NCI-H748 (cell line): Measurements from ENCODE around the gene DIP2A.

Experiments
- DNase-seq: peaks from one replicate; lab custom pipeline; 2025; ENCODE audit not compliant: unreplicated experiment; lab: John Stamatoyannopoulos, UW

Gene DIP2A, protein sequence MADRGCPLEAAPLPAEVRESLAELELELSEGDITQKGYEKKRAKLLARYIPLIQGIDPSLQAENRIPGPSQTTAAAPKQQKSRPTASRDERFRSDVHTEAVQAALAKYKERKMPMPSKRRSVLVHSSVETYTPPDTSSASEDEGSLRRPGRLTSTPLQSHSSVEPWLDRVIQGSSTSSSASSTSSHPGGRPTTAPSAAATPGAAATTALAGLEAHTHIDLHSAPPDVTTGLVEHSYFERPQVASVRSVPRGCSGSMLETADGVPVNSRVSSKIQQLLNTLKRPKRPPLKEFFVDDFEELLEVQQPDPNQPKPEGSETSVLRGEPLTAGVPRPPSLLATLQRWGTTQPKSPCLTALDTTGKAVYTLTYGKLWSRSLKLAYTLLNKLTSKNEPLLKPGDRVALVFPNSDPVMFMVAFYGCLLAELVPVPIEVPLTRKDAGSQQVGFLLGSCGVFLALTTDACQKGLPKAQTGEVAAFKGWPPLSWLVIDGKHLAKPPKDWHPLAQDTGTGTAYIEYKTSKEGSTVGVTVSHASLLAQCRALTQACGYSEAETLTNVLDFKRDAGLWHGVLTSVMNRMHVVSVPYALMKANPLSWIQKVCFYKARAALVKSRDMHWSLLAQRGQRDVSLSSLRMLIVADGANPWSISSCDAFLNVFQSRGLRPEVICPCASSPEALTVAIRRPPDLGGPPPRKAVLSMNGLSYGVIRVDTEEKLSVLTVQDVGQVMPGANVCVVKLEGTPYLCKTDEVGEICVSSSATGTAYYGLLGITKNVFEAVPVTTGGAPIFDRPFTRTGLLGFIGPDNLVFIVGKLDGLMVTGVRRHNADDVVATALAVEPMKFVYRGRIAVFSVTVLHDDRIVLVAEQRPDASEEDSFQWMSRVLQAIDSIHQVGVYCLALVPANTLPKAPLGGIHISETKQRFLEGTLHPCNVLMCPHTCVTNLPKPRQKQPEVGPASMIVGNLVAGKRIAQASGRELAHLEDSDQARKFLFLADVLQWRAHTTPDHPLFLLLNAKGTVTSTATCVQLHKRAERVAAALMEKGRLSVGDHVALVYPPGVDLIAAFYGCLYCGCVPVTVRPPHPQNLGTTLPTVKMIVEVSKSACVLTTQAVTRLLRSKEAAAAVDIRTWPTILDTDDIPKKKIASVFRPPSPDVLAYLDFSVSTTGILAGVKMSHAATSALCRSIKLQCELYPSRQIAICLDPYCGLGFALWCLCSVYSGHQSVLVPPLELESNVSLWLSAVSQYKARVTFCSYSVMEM (N-terminal part only)

DNA sequence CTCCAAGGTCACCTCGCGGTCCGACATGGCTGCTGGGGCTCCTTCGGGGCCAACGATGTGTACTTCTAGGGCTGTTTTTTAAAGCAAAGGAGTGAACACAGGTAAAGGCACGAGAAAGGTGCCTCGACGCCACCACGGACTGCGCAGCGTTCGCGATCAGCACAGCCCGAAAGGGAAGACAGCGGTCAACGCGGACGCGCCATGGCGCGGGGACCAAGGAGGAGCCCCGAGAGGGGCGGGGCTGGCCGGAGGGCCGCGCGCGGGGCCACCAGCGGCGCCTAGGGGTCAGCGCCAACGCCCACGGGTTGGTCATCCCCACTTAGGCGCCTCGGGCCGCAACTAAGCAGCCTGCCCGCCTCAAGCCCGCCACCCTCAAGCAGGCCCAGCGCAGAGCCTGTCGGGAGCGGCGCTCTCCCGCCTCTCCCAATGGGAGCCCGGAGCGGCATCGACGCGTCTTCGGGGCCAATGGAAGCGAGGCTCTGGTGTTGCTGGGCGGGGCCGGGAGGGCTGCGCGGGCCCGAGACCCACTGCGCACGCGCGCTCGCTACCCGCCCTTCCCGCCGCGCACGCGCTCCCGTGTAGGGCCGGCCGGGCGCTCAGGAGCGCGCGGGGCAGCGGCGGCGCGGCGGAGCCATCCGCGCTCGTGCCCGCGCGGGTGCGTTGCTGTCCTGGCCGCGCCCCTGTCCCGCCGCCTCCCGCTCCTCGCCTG lies at the start of gene DIP2A:
DIP2A (plus strand) TSS at position 577 of the 709 bp plus-strand sequence. CDS start 241 bp downstream, outside the sequence.
- DNase-seq = peak; percentile 97

DNA sequence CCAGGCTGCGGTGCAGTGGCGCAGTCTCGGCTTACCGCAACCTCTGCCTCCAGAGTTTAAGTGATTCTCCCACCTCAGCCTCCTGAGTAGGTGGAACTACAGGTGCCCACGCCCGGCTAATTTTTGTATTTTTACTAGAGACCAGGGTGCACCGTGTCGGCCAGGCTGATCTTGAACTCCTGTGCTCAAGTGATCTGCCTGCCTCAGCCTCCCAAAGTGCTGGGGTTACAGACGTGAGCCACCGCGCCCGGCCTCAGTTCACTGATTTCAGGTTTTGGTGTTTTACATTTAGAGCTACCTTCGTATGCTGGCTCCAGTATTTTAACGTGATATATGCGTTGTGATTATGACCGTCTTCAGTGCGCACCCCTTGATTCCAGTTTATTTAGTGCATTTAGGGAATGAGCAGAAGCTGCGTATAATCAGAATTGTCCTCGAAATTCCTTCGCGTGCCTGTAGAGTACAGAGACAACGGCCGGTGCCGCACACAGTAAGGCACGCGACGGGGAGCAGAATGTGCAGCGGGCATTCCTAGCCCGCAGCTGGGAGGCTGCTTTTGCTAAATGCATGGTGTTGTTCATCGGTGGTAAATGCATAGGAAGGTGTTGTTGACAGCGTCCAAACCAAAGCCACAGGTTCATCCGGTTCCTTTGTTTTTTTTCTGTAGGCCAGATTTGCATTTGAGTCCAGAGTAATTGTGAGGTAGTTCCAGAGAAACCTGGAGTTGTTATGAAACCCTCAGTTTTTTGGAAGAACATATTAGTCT lies 48.9 kb upstream of the DIP2A start:
- DNase-seq = no peak

DNA sequence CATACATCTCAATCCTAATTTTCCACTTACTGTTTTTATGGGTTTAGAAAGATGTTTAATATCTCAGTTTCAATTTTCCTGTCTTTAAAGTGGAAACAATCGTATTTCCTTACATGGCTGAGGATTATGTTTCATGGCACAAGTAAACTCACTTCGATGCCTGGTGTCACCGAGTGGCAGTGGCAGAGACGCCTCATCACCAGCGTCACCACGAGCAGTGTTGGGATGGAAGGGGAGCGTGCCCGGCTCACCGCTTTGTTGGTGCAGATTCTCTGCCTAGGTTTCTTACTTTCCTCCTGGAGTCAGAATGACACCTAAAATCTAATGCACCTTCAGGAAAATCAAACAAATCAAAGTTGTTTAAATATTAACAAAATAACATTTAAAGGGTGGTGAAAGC lies 48.2 kb upstream of the DIP2A start:
- DNase-seq = no peak

DNA sequence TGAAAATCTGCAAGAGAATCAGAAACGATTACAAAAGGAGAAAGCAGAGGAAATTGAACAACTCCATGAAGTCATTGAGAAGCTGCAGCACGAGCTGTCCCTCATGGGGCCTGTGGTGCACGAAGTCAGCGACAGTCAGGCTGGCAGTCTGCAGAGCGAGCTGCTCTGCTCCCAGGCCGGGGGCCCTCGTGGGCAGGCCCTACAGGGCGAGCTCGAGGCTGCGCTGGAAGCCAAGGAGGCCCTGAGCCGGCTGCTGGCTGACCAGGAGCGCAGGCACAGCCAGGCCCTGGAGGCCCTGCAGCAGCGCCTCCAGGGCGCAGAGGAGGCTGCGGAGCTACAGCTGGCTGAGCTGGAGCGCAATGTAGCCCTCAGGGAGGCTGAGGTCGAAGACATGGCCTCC lies 47.5 kb upstream of the DIP2A start:
- DNase-seq = no peak

DNA sequence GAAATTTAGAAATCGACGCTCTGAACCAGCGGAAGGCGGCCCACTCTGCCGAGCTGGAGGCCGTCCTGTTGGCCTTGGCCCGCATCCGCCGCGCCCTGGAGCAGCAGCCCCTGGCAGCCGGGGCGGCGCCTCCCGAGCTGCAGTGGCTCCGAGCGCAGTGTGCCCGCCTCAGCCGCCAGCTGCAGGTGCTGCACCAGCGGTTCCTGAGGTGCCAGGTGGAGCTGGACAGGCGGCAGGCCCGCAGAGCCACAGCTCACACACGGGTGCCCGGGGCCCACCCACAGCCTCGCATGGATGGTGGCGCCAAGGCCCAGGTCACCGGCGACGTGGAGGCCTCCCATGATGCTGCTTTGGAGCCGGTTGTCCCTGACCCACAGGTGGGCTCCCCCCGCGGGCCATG lies 47.0 kb upstream of the DIP2A start:
- no peak for DNase-seq

DNA sequence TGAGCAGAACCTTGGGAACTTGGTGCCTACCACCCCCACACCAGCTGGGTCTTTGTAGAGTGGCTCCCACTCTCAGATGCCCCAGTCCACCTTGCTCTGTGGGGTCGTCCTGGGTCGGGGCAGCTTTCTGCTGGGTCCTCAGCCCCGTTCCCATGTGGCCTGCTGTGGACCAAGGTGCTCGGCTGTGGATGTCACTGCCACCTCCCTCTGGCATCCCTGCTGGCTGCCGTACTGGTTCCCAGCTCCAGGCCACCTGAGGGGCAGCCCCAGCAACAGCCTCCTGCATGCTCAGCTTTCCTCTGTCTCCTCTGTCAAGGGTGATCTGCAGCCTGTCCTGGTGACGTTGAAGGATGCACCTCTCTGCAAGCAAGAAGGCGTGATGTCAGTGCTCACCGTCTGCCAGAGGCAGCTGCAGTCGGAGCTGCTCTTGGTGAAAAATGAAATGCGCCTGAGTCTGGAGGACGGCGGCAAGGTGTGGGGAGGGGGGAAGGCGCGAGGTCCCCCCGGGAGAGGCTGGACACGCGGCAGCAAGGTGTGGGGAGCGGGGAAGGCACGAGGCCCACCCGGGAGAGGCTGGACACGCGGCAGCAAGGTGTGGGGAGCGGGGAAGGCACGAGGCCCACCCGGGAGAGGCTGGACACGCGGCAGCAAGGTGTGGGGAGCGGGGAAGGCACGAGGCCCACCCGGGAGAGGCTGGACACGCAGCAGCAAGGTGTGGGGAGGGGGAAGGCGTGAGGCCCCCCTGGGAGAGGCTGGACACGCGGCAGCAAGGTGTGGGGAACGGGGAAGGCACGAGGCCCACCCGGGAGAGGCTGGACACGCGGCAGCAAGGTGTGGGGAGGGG lies 45.9 kb upstream of the DIP2A start:
- no peak for DNase-seq

DNA sequence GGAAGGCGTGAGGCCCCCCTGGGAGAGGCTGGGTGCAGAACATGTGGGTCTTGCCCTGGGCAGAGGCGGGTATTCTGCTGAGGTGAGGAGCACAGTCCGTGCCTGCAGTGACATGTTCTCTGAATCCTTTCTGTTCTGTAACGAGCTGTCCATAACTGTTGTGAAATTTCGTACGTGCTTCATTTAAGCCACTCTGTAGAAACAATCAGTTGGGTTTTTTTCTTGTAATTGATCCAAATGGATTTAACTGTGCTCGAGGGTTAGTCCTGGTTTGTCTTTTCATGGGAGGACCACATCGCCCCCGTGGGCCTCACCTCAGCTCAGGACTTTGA lies 45.4 kb upstream of the DIP2A start:
- DNase-seq = no peak

DNA sequence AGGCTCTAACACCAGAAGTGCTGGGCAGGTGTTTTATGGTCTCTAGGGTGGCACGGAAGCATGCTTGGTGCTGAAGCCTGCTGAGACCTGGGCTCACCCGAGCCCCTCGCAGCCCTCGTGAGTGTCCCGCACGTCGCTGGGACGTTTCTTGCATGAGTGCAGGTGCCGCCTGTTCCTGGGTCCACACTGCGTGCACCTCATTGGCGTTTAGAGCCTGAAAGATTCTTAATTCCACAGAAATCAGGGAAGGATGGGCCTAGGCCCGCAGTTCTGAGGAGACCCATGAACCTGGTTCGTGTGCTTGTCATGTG lies 43.8 kb upstream of the DIP2A start:
- no peak for DNase-seq

DNA sequence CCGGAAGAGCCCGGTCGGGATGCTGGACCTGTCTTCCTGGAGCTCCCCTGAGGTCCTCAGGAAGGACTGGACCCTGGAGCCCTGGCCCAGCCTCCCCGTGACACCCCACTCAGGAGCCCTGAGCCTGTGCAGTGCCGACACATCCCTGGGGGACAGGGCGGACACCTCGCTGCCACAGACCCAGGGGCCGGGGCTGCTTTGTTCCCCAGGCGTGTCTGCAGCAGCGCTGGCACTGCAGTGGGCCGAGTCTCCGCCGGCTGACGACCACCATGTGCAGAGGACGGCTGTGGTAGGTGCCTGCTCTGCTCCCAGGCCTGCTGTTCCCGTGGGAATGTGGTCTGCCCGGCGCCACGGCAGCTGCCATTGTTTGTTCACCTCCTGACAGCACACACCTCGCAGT lies 42.1 kb upstream of the DIP2A start:
- no peak for DNase-seq

DNA sequence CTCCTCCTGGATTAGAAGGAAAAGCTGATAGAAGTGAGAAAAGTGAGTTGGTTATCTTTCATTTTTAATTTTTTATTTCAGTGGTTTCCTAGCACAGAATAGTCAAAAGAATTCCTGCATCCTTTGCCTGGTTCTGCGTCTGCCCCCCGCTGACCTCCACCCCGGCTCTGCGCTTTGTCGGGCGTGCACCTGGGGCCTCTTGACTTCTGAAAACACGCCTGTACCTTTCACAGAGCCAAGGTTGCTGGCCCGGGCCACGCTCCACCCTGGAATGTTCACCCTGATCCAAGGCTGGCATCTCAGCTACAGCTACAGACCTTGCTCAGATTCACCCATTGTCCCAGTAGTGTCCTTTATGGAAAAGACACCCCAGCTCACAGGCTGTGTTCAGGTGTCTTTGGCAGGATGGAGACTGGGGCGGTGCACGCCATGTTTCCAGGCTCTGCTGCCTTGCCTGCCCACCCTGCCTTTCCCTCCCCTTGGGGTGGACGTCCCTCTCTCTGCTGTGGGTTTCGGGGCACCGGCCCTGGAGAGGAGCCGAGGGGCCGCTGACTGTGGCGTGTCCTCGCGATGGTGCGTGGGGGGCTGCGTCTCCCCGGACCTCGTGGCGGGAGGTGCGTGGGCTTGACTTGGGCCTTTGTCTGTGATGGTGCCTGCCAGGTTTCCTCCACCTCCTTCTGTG lies 40.3 kb upstream of the DIP2A start:
- no peak for DNase-seq

DNA sequence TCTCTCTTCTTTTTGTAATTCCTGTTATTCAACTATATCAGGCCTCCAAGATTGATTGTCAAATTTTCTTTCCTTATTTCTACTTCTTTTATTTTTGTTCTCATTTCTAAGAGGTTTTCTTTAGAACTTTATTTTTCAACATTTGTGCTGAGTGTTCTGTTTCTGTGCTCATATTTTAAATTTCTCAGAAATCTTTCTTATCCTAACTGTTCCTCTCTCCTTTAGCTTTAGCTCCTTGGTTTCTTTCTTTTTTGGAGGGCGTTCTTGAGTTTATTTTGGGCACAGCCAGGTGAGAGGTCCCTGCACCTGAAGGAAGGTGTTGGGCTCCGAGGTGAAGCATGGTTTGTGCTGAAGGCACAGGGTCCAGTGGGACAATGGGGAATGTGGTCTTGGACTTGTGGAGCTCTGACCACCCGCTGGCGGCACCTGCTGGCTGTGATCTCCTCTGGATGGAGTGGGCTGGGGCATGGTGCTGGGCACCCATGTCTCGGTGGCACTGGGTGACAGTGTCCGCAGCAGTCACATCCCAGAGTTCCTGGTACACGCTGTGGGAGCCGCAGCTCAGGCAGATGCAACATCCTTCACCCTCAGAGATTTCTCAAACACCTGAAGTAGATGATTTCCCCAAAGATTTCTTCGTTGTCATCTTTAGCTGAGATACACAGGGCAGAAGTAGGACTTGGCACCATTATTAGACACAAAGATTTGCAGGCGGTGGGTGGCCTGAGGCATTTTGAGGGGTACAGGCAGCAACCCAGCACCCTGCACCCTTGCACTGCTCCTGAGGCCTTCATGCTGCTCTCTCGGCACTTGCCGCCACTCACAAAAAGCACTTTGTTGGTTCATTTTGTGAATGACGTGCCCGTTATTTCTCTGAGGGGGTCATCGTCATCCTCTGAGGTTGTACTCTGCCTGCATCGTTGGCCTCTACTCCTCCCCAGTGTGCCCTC lies 38.2 kb upstream of the DIP2A start:
- DNase-seq = no peak

DNA sequence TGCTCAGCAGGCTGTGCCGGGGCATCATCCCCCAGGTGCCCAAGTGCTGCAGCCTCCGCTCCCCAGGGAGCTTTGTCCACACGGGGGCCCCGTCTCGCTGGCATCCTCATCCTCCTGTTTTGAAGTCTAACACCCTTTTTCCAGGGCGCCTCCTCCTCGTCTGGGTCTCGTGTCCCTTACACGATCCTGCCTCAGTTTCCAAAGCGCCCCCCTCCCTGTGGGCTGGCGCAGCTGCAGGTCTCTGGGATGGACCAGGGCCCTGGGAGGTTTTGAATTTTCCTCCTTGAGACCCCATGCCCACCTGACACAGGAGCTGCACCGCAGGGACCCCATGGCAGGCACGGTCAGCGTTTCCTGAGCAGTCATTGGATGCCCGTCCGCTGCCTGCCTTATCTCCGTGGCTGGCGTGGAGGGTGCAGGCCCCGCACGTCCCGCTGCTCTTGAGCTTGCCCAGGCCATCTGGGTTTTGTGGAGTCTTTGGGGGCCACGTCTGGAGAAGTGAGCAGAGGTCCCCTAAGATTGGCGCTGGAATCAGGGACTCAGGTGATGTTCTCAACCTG lies 37.4 kb upstream of the DIP2A start:
- DNase-seq = no peak

DNA sequence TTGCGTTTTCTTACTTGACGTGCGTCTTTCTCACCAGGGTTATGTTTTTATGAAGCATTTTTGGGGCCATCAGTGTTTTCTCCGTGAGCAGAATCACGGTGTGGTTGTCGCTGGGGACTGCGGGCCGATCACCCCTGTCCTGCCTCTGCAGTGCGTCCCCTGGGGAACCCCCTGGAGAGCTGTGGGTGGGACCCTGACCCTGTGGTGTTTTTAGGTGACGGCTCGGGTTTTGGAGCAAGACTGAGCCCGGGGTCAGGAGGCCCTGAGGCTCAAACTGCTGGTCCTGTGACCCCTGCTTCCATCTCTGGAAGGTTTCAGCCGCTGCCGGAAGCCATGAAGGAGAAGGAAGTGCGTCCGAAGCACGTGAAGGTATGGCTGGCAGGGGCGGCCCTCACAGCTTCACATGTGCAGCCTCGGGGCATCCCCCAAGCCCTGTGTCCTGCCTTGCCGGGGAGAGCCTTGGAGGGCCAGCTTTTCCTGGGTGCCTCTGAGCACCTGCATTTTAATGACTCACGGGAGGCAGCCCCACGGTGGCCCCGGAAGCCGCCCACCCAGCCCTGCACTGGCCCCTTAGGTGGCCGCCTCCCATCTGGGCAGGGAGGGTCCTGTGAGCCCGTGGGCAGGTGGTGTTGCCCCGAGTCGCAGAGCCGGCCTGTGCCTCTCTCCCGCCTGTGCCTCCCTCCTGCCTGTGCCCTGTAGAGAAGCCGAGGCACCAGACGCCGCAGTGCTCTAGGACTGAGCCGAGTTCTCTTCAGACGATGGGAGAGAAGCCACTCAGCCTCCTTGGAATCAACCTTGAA lies 36.7 kb upstream of the DIP2A start:
- no peak for DNase-seq

DNA sequence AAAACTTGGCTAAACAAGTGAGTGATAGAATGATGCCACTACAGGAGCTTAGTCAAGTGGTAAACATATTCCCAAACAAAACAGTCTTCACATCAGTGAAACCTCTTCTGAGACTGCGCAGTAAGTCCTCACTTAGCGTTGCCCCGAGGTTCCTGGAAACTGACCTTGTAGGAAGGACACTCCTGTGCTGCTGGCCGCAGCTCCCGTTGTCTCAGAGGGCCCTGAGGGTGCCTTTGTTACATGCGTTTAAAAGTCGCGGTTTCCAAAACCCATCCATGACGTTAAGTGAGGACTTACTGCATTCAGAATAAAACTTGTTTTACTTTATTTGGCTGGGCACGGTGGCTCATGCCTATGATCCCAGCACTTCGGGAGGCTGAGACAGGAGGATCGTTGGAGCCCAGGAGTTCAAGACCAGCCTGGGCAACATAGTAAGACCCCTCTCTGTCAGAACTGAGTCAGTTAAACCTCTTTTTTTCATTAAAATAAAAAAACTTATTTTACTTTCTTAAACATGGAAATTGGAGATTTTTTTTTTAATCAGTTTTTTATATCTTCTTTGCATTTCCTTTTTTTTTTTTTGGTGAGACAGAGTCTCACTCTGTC lies 36.0 kb upstream of the DIP2A start:
- no peak for DNase-seq

DNA sequence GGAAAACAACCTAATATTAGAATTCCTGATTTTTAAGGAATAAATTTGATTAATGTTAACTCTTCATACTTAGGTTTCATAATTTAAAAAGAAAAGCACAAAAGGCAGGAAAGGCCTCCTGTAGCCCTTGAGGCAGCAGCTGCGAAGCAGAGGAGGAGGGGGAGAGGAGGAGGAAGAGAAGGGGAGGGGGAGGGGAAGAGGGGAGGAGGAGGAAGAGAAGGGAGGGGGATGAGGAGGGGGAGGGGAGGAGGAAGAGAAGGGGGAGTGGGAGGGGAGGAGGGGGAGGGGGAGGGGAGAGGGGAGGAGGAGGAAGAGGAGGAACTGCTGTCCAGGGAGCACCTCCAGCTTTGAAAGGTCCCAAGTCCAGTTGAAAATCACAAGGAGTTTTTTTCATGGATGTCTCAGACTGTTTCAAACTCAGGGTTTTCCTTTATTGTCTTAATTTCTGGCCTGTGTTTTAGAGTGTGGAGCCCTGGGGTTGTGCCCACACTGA lies 35.1 kb upstream of the DIP2A start:
- DNase-seq = no peak

DNA sequence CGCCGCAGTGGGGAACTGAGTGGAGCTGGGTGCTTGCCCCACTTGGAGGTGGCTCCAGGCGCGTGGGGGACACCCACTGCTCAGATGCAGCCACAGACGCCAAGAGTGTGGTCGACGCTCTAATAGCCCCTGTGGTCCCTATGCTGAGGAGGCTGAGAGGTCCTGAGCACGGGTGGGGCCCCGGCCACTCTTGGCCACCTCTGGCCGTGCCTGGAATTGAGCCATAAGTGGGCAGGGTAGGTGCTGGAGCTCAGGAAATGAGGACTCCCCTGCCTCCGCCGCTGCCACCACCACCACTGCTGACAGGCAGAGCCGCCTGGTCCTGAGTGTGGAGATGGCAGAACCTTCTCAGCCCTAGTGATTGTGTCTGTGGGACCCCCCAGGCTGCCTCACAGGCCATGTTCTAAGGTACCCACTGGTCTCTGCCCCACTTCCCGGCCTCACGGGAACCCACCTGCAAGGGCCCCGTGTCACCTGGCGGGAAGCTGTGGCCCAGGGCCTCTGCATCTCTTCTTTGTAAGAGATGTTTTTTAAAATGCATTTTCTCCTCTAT lies 34.6 kb upstream of the DIP2A start:
- DNase-seq = no peak
